Measurements from ENCODE around the gene GRM8.

Gene GRM8

DNA sequence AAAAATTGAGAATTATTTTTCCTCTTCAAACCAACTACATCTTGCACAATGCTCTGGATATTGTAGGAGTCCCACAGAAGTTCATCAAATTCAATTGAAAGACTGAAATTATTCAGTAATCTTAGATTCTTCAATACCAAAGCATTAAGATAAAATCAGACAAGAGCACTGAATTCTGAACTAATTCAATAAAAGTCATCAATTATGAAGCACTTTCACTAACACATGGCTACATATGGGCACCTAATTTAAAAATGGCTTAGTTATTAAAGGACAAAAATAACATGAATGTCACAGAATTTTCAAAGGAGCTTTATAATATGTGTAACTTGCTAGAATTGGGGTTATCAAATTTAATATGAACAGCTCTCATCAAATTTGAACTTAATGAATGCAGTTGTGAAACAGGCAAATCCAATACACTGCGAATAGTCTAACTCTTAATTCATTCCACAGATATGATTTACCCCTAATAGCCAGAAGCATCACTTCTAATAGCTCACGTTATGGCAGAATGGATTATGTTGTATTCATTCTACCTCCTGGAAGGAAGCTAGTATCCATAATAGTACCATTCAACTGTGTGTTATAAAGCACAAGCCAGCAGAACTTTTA is 116.8 kb downstream of the GRM8 start:
- no peak overlapping the region for H3K4me3 ChIP-seq (ENCODE audit: low read depth, low read length)

DNA sequence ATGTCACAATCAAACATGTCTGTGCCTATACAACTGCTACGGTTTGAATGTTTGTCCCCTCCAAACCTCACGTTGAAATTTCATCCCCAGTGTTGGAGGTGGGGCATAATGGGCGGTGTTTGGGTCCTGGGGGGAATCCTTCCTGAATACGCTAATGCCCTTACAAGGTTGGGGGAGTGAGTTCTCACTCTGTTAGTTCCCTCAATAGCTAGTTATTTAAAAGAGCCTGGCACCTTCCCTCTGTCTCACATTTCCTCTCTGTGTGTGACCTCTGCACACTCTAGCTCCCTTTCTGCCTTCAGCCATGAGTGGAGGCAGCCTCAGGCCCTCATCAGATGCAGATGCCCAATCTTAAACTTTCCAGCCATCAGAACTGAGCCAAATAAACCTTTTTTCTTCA is 129.5 kb downstream of the GRM8 start:
- TF ChIP-seq CTCF (IDR thresholded peaks at IDR 0.05; ENCODE audit: borderline replicate concordance, insufficient read depth, low read depth, low read length): no peak
- H3K4me3 ChIP-seq (ENCODE audit: low read depth, low read length): no peak overlapping the region

More for the DNA sequence above, 116.8 kb downstream of the GRM8 start:
- no peak for TF ChIP-seq CTCF (IDR thresholded peaks at IDR 0.05; ENCODE audit: borderline replicate concordance, insufficient read depth, low read depth, low read length)

DNA sequence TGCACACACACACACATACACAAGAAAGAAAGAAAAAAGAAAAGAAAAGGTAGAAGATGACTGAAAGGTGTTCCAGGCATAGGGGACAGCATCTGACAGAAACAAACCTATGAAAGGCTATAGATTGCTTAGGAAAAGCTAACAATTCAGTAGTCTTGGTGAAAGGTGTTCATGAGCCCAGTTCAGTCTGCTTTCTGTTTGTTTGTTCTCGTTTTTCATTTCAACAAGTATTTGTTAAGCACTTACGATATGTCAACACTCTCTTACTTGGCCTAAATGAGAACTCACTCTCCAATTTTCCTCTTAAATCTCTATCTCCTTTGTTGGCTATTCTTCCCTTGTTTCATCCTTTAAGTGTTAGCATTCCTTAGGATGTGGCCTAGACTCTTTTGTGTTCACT is 133.2 kb downstream of the GRM8 start:
- TF ChIP-seq CTCF (IDR thresholded peaks at IDR 0.05; ENCODE audit: borderline replicate concordance, insufficient read depth, low read depth, low read length): no peak
- no peak overlapping the region for H3K4me3 ChIP-seq (ENCODE audit: low read depth, low read length)

DNA sequence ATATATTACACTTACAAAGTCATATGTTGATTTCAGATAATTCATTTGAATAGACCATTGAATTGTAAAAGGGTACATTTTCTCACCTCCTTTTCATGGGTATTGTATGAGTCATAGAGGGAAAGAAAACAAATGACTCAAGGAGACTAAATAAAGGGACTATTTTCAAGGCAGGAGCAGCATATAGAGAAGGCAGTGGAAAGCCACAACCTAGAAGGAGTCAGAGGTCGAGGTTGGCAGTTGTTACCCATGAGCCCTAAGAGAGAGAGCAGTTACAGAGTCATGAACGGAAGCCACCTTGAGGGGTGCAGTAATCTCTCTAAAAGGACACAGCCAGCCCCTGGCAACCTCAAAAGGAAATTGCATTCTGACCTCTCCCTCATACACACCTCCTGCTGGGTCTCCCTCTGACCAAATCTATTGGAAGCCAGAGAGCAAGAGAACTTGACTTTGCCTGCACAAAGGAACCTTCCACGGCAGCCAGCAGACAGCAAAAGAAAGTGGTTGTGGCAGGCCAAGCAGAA is 137.9 kb downstream of the GRM8 start:
- H3K4me3 ChIP-seq (ENCODE audit: low read depth, low read length): no peak overlapping the region
- no peak for TF ChIP-seq CTCF (IDR thresholded peaks at IDR 0.05; ENCODE audit: borderline replicate concordance, insufficient read depth, low read depth, low read length)

DNA sequence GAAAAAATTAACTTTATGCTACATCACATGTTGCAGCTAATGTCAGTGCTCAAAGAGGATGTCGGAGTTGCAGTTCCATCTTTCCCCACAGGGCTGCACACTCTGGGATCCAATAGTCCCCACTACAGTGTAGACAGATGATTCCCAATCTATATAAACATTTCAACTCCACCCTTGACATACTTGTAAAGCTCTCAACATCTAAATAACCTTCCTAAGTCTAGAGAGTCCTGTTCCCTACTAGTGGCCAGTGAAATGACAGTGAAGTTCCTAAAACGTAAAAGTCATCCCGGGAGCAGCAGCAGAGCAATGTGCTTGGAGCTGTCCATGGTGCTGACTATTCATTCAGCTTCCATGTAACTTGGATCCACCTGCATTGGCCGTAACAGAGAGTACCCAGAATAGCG is 145.1 kb downstream of the GRM8 start:
- TF ChIP-seq CTCF (IDR thresholded peaks at IDR 0.05; ENCODE audit: borderline replicate concordance, insufficient read depth, low read depth, low read length): peak; percentile 45; the same call in 1 of the 2 replicates
- no peak overlapping the region for H3K4me3 ChIP-seq (ENCODE audit: low read depth, low read length)

DNA sequence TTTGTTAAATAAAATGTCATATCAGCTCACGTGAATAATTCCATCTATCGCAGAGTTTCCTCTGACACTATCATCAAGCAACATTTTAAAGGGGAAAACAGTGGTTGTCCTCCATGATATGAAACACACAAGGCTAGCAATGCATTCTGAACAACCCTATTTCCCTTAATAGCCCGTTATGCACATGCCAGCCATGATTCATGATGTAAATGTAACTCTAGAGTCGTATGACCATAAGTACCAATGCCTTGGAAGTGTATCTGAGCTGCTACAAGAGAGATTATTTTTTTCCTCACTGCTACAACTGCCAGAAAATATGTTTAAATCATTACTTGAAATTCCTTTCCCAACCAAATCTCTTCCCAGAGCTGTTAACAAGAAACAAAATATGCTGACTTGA is 159.4 kb downstream of the GRM8 start:
- no peak overlapping the region for H3K4me3 ChIP-seq (ENCODE audit: low read depth, low read length)
- no peak for TF ChIP-seq CTCF (IDR thresholded peaks at IDR 0.05; ENCODE audit: borderline replicate concordance, insufficient read depth, low read depth, low read length)

DNA sequence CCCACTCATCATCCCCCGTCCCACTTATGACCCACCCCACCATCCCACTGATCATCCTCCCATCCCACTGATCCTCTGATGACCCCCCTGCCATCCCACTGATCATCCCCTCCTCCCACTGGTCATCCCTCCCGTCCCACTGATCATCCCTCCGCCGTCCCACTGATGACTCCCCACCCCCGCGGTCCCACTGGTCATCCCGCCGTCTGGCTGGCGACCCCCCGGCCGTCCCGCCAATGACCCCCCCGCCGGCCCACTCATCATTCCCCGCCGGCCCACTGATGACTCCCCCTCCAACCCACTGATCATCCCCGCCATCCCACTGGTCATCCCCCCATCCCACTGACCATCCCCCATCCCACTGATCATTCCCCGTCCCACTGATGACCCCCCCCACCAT is 161.1 kb downstream of the GRM8 start:
- TF ChIP-seq CTCF (IDR thresholded peaks at IDR 0.05; ENCODE audit: borderline replicate concordance, insufficient read depth, low read depth, low read length): no peak
- no peak overlapping the region for H3K4me3 ChIP-seq (ENCODE audit: low read depth, low read length)
